ENCODE data around the gene MBLAC1.

GRCh38 chr7:100176096-100177044, 49.6 kb downstream of the MBLAC1 start:
- TF ChIP-seq CTCF (IDR thresholded peaks at IDR 0.05; ENCODE audit: borderline replicate concordance, extremely low read depth, low read length, poor library complexity, severe bottlenecking) (no peak), EZH2 (IDR thresholded peaks at IDR 0.05; ENCODE audit: borderline replicate concordance, low read depth, low read length, severe bottlenecking) (no peak)

Data from DND-41 (cell line).